GM12878 (cell line): ENCODE measurements around the gene KDF1. TPM values are rescaled to one million over a fixed set of nuclear protein-coding genes. Genes with fewer than 3 reads are reported as not detected.

ENCODE experiments used
- ATAC-seq: fragments of 200-7000 bp; cut with Tn5 transposase; 3 replicates; pipeline ENCODE4 v1.9.1; 2020; ENCODE audit warnings: mild to moderate bottlenecking, moderate library complexity
- BruUV-seq: library from RNA; stranded (reverse); fragments of 400-500 nt; replicated peaks from 2 replicates; lab custom pipeline; 2021; lab: Mats Ljungman, UMichigan
- CTCF ChIA-PET: fragments of 300-600 bp; sonication (Branson Sonifier 250); formaldehyde crosslinking; extraction: SDS; loops from one replicate; lab custom pipeline; 2021; ENCODE audit warnings: inconsistent platforms; lab: Yijun Ruan, JAX
- POLR2A ChIA-PET: fragments of 350-600 bp; formaldehyde crosslinking; extraction: SDS; loops from one replicate; lab custom pipeline; 2021; ENCODE audit warnings: inconsistent platforms; lab: Charles Lee
- RAD21 ChIA-PET: fragments of 300-600 bp; sonication (Branson Sonifier 250); formaldehyde crosslinking; loops from one replicate; lab custom pipeline; 2023; ENCODE audit warnings: antibody characterized with exemption; ENCODE audit not compliant: unreplicated experiment; lab: Charles Lee
- SMC1A ChIA-PET: fragments of 300-600 bp; sonication (Branson Sonifier 250); formaldehyde crosslinking; loops from one replicate; lab custom pipeline; 2023; ENCODE audit not compliant: unreplicated experiment, uncharacterized antibody; lab: Charles Lee
- DNase-seq: peaks from one replicate; pipeline ENCODE4 v3.0.0-alpha.2; 2011; ENCODE audit warnings: low read depth, low spot score
- FAIRE-seq: peaks from 3 replicates; lab custom pipeline; 2011; peaks lifted over from hg19 to GRCh38; lab: Jason Lieb, UNC
- H2AFZ ChIP-seq: 2 replicates; pipeline ENCODE4 v1.6.0; 2011; ENCODE audit warnings: low read depth, low read length, control low read depth; ENCODE audit not compliant: control insufficient read depth
- H3K27ac ChIP-seq: 2 replicates; pipeline ENCODE4 v1.5.1; 2011; ENCODE audit warnings: control low read depth; ENCODE audit not compliant: control insufficient read depth, insufficient read depth
- H3K27me3 ChIP-seq, 2 experiments: replicated peaks in 1 of 2; 2 replicates each; pipeline versions ENCODE4 v1.6.0 to v1.6.1; 2011; ENCODE audit warnings: low read length in 1 of 2; ENCODE audit not compliant: control insufficient read depth in 2 of 2, insufficient read depth in 2 of 2
- H3K36me3 ChIP-seq, 2 experiments: 2 replicates each; pipeline ENCODE4 v1.5.1; 2011; ENCODE audit warnings: low read length in 1 of 2; ENCODE audit not compliant: control insufficient read depth in 2 of 2, insufficient read depth in 2 of 2
- H3K4me1 ChIP-seq: 2 replicates; pipeline ENCODE4 v1.6.1; 2011; ENCODE audit warnings: mild to moderate bottlenecking, low read length, moderate library complexity, mixed read lengths; ENCODE audit not compliant: control insufficient read depth, insufficient read depth
- H3K4me2 ChIP-seq: 2 replicates; pipeline ENCODE4 v1.6.0; 2011; ENCODE audit warnings: control low read depth; ENCODE audit not compliant: control insufficient read depth, insufficient read depth
- H3K4me3 ChIP-seq: fragments of 200-600 bp; sonication (generic); 2 replicates; pipeline ENCODE4 v1.5.1; 2016
- H3K79me2 ChIP-seq: 2 replicates; pipeline ENCODE4 v1.6.0; 2011; ENCODE audit warnings: low read length; ENCODE audit not compliant: control insufficient read depth, insufficient read depth
- H3K9ac ChIP-seq: 2 replicates; pipeline ENCODE4 v1.8.0; 2011; ENCODE audit warnings: low read length, control low read depth, mixed read lengths; ENCODE audit not compliant: control insufficient read depth, insufficient read depth
- H3K9me3 ChIP-seq: replicated peaks from 3 replicates; pipeline ENCODE4 v1.5.1; 2011; ENCODE audit warnings: mild to moderate bottlenecking, low read length; ENCODE audit not compliant: control insufficient read depth, insufficient read depth
- H4K20me1 ChIP-seq: 2 replicates; pipeline ENCODE4 v1.6.0; 2011; ENCODE audit not compliant: control insufficient read depth, insufficient read depth
- ATF7 ChIP-seq: fragments of 450-650 bp; IDR thresholded peaks from 2 replicates; pipeline ENCODE4 v1.6.1; 2016; ENCODE audit warnings: low read depth, mild to moderate bottlenecking
- CHD4 ChIP-seq: fragments of 200-600 bp; sonication (generic); IDR thresholded peaks from 2 replicates; pipeline ENCODE4 v1.6.1; 2016; ENCODE audit warnings: mild to moderate bottlenecking
- E2F4 ChIP-seq: IDR thresholded peaks from 2 replicates; pipeline ENCODE4 v1.6.1; 2012; ENCODE audit warnings: low read depth, low read length, improper control_type of control experiment
- JUNB ChIP-seq: IDR thresholded peaks from 2 replicates; pipeline ENCODE4 v1.6.1; 2016; ENCODE audit warnings: antibody characterized with exemption, mild to moderate bottlenecking
- MEF2A ChIP-seq: IDR thresholded peaks from 2 replicates; pipeline ENCODE4 v1.6.1; 2011; ENCODE audit warnings: low read depth, mild to moderate bottlenecking, low read length, moderate library complexity; ENCODE audit not compliant: insufficient read depth
- NFIC ChIP-seq: IDR thresholded peaks from 2 replicates; pipeline ENCODE4 v1.6.1; 2012; ENCODE audit warnings: low read depth, mild to moderate bottlenecking, inconsistent platforms, low read length, moderate library complexity
- NR2C2 ChIP-seq: IDR thresholded peaks from 2 replicates; pipeline ENCODE4 v1.6.1; 2011; ENCODE audit warnings: borderline replicate concordance, low read depth; ENCODE audit not compliant: control insufficient read depth, insufficient read length
- POLR2AphosphoS5 ChIP-seq: IDR thresholded peaks from 2 replicates; pipeline ENCODE4 v1.6.1; 2011; ENCODE audit warnings: mild to moderate bottlenecking, low read length, inconsistent platforms
- RAD21 ChIP-seq: IDR thresholded peaks from 2 replicates; pipeline ENCODE4 v1.6.1; 2011; ENCODE audit warnings: mild to moderate bottlenecking, low read depth, low read length, moderate library complexity; ENCODE audit not compliant: insufficient read depth
- SRF ChIP-seq, 2 experiments: IDR thresholded peaks; 2 replicates each; pipeline ENCODE4 v1.6.1; 2011; ENCODE audit warnings: low read depth in 2 of 2, low read length in 2 of 2, mild to moderate bottlenecking in 1 of 2, moderate library complexity in 1 of 2
- ZBTB4 ChIP-seq: fragments of 450-650 bp; formaldehyde crosslinking; IDR thresholded peaks from 2 replicates; pipeline ENCODE4 v1.4.0; 2022; ENCODE audit warnings: mild to moderate bottlenecking, moderate library complexity
- ZNF207 ChIP-seq: fragments of 450-650 bp; IDR thresholded peaks from 2 replicates; pipeline ENCODE4 v1.6.1; 2014; ENCODE audit warnings: antibody characterized with exemption, mild to moderate bottlenecking, borderline replicate concordance
- ZNF24 ChIP-seq: fragments of 450-650 bp; IDR thresholded peaks from 2 replicates; pipeline ENCODE4 v1.6.1; 2017; ENCODE audit warnings: antibody characterized with exemption, mild to moderate bottlenecking
- WGBS: methylation state at CpG from one replicate; pipeline ENCODE4 v1.1.6; 2016; ENCODE audit warnings: low lambda C conversion rate; ENCODE audit not compliant: insufficient replicate concordance, insufficient coverage; ENCODE audit errors: missing lambda C conversion rate; 5-methylcytosine and 5-hydroxymethylcytosine counted together
- in situ Hi-C: fragments of 300-500 bp; cut with MboI; formaldehyde crosslinking; loops from 9 replicates; pipeline ENCODE4 v1.14.3; 2018; ENCODE audit warnings: mixed read lengths
- intact Hi-C: fragments of 100-400 bp; cut with micrococcal nuclease; formaldehyde crosslinking; loops from one replicate; pipeline ENCODE4 v1.14.2; 2022; ENCODE audit not compliant: unreplicated experiment
- polyA plus RNA-seq, 11 experiments: library from polyadenylated mRNA; depleted of rRNA in 4 of 11; unstranded in 6 of 11; stranded (reverse) in 5 of 11; fragments of >200 nt; fragmentation: Nextera tagmentation in 4 of 11; fragmentation: Illumina TruSeq in 1 of 11; extraction: Ambion mirVana in 4 of 11; extraction: Trizol in 1 of 11; gene quantifications; 1 replicate in 1 of 11; 2 replicates in 10 of 11; pipeline versions ENCODE4 v1.2.1 to v1.2.3, GENCODE V29; 2011 to 2016; ENCODE audit warnings: inconsistent platforms in 2 of 11, missing spikeins in 2 of 11, low read depth in 1 of 11
- total RNA-seq, 4 experiments: library from RNA; depleted of rRNA in 3 of 4; stranded (reverse); fragments of >200 nt in 3 of 4; fragmentation: Illumina TruSeq in 1 of 4; extraction: Trizol in 1 of 4; gene quantifications; 2 replicates each; pipeline versions ENCODE4 v1.2.1 to v1.2.3, GENCODE V29; 2013 to 2021

The KDF1 gene
- total and polyA plus RNA-seq, 10 of the 15 experiments (the other 5 are each of a cell fraction or from before 2014, with no cell fraction given), result 0.03 to 0.13 (median 0.04) TPM; not detected in 7

- POLR2A ChIA-PET, result no interaction called here
These were observed 46.3 kb downstream of the KDF1 start, which contains the start of gene NR0B2 for GRCh38 chr1:26913754-26914619. NR0B2 (minus strand) TSS chr1:26913975; CDS start chr1:26913940, 35 bp downstream.

More at GRCh38 chr1:26913754-26914619, 46.3 kb downstream of the KDF1 start, which contains the start of gene NR0B2:
- Histone ChIP-seq H3K27ac (no peak within 1 kb of the TSS), H3K79me2 (no peaks in the 10 kb centered on the region), H3K36me3 (no peaks in the 10 kb centered on the region), H2AFZ (no peak within 1 kb of the TSS)
- CTCF ChIA-PET, result no interaction called here
- TF ChIP-seq ZBTB4 (CRISPR knock-in tag), result no peak
- TF ChIP-seq RAD21, result no peak
- no peak for TF ChIP-seq POLR2AphosphoS5
- no peak for TF ChIP-seq CHD4
- no peak for TF ChIP-seq E2F4
- TF ChIP-seq SRF (IDR thresholded peaks at IDR 0.05; ENCODE audit: low read depth in 2 of 2, low read length in 2 of 2), result no peak
- no peak for TF ChIP-seq NR2C2
- TF ChIP-seq ATF7, result no peak
- TF ChIP-seq MEF2A, result no peak
- no peak for TF ChIP-seq ZNF207
- TF ChIP-seq JUNB, result no peak
- TF ChIP-seq NFIC, result no peak
- no peak for TF ChIP-seq ZNF24
- TF ChIP-seq, all 136 proteins: peak for 0
- intact Hi-C loops (no loop called here), in situ Hi-C loops (no loop called here)
- WGBS, result 71% methylated on average over 16 of the region's 16 CpGs
- DNase-seq (no peak), FAIRE-seq (no peak), ATAC-seq (no peak)
- Histone ChIP-seq H3K4me2 (no peak within 1 kb of the TSS), H4K20me1 (no peaks in the 10 kb centered on the region), H3K9me3 (no peaks in the 10 kb centered on the region), H3K4me3 (no peak within 1 kb of the TSS), H3K9ac (no peak within 1 kb of the TSS), H3K27me3 (no peaks in the 10 kb centered on the region; a peak in 1 of 4 replicates), H3K4me1 (no peaks in the 10 kb centered on the region)
- BruUV-seq, result no TSS peak
- RAD21 ChIA-PET, result interaction anchor here (1.3 kb wide), 1 partner anchor 14 kb away, joined by 3 read pairs; the partner anchor contains the start of gene GPATCH3
- SMC1A ChIA-PET, result interaction anchor here (1.4 kb wide), 1 partner anchor 10 kb away, joined by 3 read pairs; no protein-coding TSS in a partner anchor
